Ishikawa (cell line): ENCODE results near the gene SNRPF.

Source experiments
- CEBPB ChIP-seq: IDR thresholded peaks from 2 replicates; pipeline ENCODE4 v1.6.1; 2012
- EGR1 ChIP-seq: IDR thresholded peaks from 2 replicates; pipeline ENCODE4 v1.6.1; 2012
- EP300 ChIP-seq: IDR thresholded peaks from 2 replicates; pipeline ENCODE4 v1.6.1; 2012; ENCODE audit warnings: borderline replicate concordance
- MAX ChIP-seq: IDR thresholded peaks from 2 replicates; pipeline ENCODE4 v1.6.1; 2012
- RAD21 ChIP-seq: IDR thresholded peaks from 2 replicates; pipeline ENCODE4 v1.6.1; 2012; ENCODE audit warnings: low read depth
- REST ChIP-seq: IDR thresholded peaks from 2 replicates; pipeline ENCODE4 v1.6.1; 2012; ENCODE audit warnings: low read depth, mild to moderate bottlenecking
- TAF1 ChIP-seq: IDR thresholded peaks from 2 replicates; pipeline ENCODE4 v1.6.1; 2012; ENCODE audit warnings: low read depth, mild to moderate bottlenecking
- TEAD4 ChIP-seq: IDR thresholded peaks from 2 replicates; pipeline ENCODE4 v1.6.1; 2012
- YY1 ChIP-seq: IDR thresholded peaks from 2 replicates; pipeline ENCODE4 v1.6.1; 2012; ENCODE audit warnings: low read depth
- ZBTB7A ChIP-seq: IDR thresholded peaks from 2 replicates; pipeline ENCODE4 v1.6.1; 2012; ENCODE audit warnings: low read depth

GRCh38 chr12:95909871-95910270, 51.1 kb downstream of the SNRPF start:
- no peak for TF ChIP-seq MAX
- TF ChIP-seq YY1, result no peak
- no peak for TF ChIP-seq RAD21
- TF ChIP-seq REST, result no peak
- TF ChIP-seq EP300, result no peak
- no peak for TF ChIP-seq ZBTB7A
- TF ChIP-seq CEBPB, result no peak
- no peak for TF ChIP-seq TAF1
- TF ChIP-seq EGR1, result no peak
- no peak for TF ChIP-seq TEAD4
